HepG2 (cell line): ENCODE results near the gene TUBB. TPM values are rescaled to one million over a fixed set of nuclear protein-coding genes. Genes with fewer than 3 reads are reported as not detected.

Source experiments
- ATF2 ChIP-seq: sonication (generic); formaldehyde crosslinking; IDR thresholded peaks from 2 replicates; pipeline ENCODE4 v1.4.0; 2020; ENCODE audit warnings: missing genetic modification reagents
- GABPA ChIP-seq, 2 experiments: IDR thresholded peaks; 2 replicates each; pipeline ENCODE4 v1.6.1; 2011 to 2016; ENCODE audit warnings: low read depth in 2 of 2, low read length in 1 of 2, missing biosample characterization in 1 of 2, missing genetic modification characterization in 1 of 2
- HNF1A ChIP-seq, 2 experiments: sonication (generic) in 1 of 2; formaldehyde crosslinking in 1 of 2; IDR thresholded peaks; 2 replicates each; pipeline versions ENCODE4 v1.4.0 to v1.6.1; 2016 to 2020; ENCODE audit warnings: borderline replicate concordance in 1 of 2, low read depth in 1 of 2, mild to moderate bottlenecking in 1 of 2, missing genetic modification reagents in 1 of 2
- MED13 ChIP-seq: sonication (generic); formaldehyde crosslinking; IDR thresholded peaks from 2 replicates; pipeline ENCODE4 v1.5.0; 2020; ENCODE audit warnings: missing genetic modification reagents
- THRA ChIP-seq: sonication (generic); formaldehyde crosslinking; IDR thresholded peaks from 2 replicates; pipeline ENCODE4 v1.4.0; 2020; ENCODE audit warnings: missing genetic modification reagents, borderline replicate concordance
- THYN1 ChIP-seq: sonication (generic); formaldehyde crosslinking; IDR thresholded peaks from 2 replicates; pipeline ENCODE4 v1.8.1; 2023; ENCODE audit warnings: low read depth, mild to moderate bottlenecking, moderate library complexity, missing genetic modification reagents, borderline replicate concordance
- TOPORS ChIP-seq: sonication (generic); formaldehyde crosslinking; IDR thresholded peaks from 2 replicates; pipeline ENCODE4 v1.8.0; 2023; ENCODE audit warnings: mild to moderate bottlenecking, missing genetic modification reagents
- ZBTB39 ChIP-seq: sonication (generic); formaldehyde crosslinking; IDR thresholded peaks from 2 replicates; pipeline ENCODE4 v1.5.0; 2020; ENCODE audit warnings: missing genetic modification reagents
- ZNF335 ChIP-seq: sonication (generic); formaldehyde crosslinking; IDR thresholded peaks from 2 replicates; pipeline ENCODE4 v1.4.0; 2020; ENCODE audit warnings: missing genetic modification reagents
- ZNF710 ChIP-seq: sonication (generic); formaldehyde crosslinking; IDR thresholded peaks from 2 replicates; pipeline ENCODE4 v1.5.0; 2020; ENCODE audit warnings: mild to moderate bottlenecking, missing genetic modification reagents, borderline replicate concordance
- ZNF747 ChIP-seq: sonication (generic); formaldehyde crosslinking; IDR thresholded peaks from 2 replicates; pipeline ENCODE4 v1.8.1; 2023; ENCODE audit warnings: missing genetic modification reagents, mild to moderate bottlenecking, borderline replicate concordance
- ZNF770 ChIP-seq: sonication (generic); formaldehyde crosslinking; IDR thresholded peaks from 2 replicates; pipeline ENCODE4 v1.5.0; 2020; ENCODE audit warnings: mild to moderate bottlenecking, missing genetic modification reagents
- polyA plus RNA-seq, 8 experiments: library from polyadenylated mRNA; depleted of rRNA in 3 of 8; stranded (reverse) in 7 of 8; unstranded in 1 of 8; fragments of >200 nt; fragmentation: Illumina TruSeq in 4 of 8; extraction: Trizol in 4 of 8; gene quantifications; 2 replicates each; pipeline versions ENCODE4 v1.2.1 to v1.2.3, GENCODE V29; 2011 to 2016; ENCODE audit warnings: low read depth in 4 of 8, missing spikeins in 1 of 8, mixed read lengths in 1 of 8; ENCODE audit not compliant: insufficient read depth in 1 of 8
- total RNA-seq, 5 experiments: library from RNA; depleted of rRNA; stranded (reverse); fragments of >200 nt; fragmentation: Illumina TruSeq; extraction: Trizol; gene quantifications; 2 replicates each; pipeline ENCODE4 v1.2.3, GENCODE V29; 2016; ENCODE audit warnings: low read depth in 1 of 5

The TUBB gene
- total and polyA plus RNA-seq, 2 of the 13 experiments (the other 11 are each of a cell fraction or from before 2014, with no cell fraction given), result 911 to 1,163 TPM

GRCh38 chr6:30722280-30723112, 2.3 kb downstream of the TUBB start (continued):
- TF ChIP-seq HNF1A (IDR thresholded peaks at IDR 0.05; ENCODE audit: low read depth) (no peak), HNF1A (CRISPR knock-in tag; IDR thresholded peaks at IDR 0.05; ENCODE audit: borderline replicate concordance) (no peak), GABPA (IDR thresholded peaks at IDR 0.05; ENCODE audit: low read depth, low read length) (no peak), GABPA (CRISPR knock-in tag; IDR thresholded peaks at IDR 0.05; ENCODE audit: low read depth) (peak; percentile 28; the same call in 1 of the 2 replicates), MED13 (no peak), ATF2 (CRISPR knock-in tag) (0 out of 2 replicates have a peak, but pooled peaks have one; percentile 36), ZNF770 (CRISPR knock-in tag) (peak; percentile 26; the same call in 1 of the 2 replicates), THRA (CRISPR knock-in tag) (0 out of 2 replicates have a peak, but pooled peaks have one; percentile 27), TOPORS (CRISPR knock-in tag) (no peak), ZNF335 (CRISPR knock-in tag) (no peak), THYN1 (CRISPR knock-in tag) (0 out of 2 replicates have a peak, but pooled peaks have one; percentile 53), ZNF747 (peak; percentile 86), ZBTB39 (CRISPR knock-in tag) (no peak), ZNF710 (peak; percentile 61; the same call in 1 of the 2 replicates)
